CD4-positive, CD25-positive, alpha-beta regulatory T cell (primary cell): ENCODE results near the gene SLC13A3. TPM values are rescaled to one million over a fixed set of nuclear protein-coding genes. Genes with fewer than 3 reads are reported as not detected.

Experiments
- ATAC-seq, 2 donors: fragments of 150-1000 bp; cut with Tn5 transposase; one replicate each; pipeline ENCODE4 v1.10.0; 2021; ENCODE audit warnings: low read depth in 2 of 2, moderate number of reproducible peaks in 2 of 2, moderate library complexity in 1 of 2
- DNase-seq, 3 donors: peaks; one replicate each; pipeline versions ENCODE4 v3.0.0 to v3.0.0-alpha.2; 2012 to 2022; ENCODE audit warnings: mixed read lengths in 1 of 3
- H3K27ac ChIP-seq: one replicate; pipeline ENCODE4 v1.7.0; 2013; ENCODE audit warnings: mild to moderate bottlenecking, low read length; ENCODE audit not compliant: insufficient read depth, poor library complexity, severe bottlenecking
- H3K27me3 ChIP-seq: one replicate; pipeline ENCODE4 v1.7.0; 2013; ENCODE audit warnings: low read length; ENCODE audit not compliant: control insufficient read depth, insufficient read depth
- H3K36me3 ChIP-seq: one replicate; pipeline ENCODE4 v1.7.0; 2013; ENCODE audit warnings: mild to moderate bottlenecking, low read length, moderate library complexity; ENCODE audit not compliant: control insufficient read depth, insufficient read depth
- H3K4me1 ChIP-seq: 2 replicates; pipeline ENCODE4 v1.7.0; 2013; ENCODE audit warnings: mild to moderate bottlenecking, low read length; ENCODE audit not compliant: insufficient read depth, control insufficient read depth, poor library complexity, severe bottlenecking
- H3K4me3 ChIP-seq: one replicate; pipeline ENCODE4 v1.7.0; 2013; ENCODE audit warnings: low read depth, mild to moderate bottlenecking, low read length, moderate library complexity
- H3K9me3 ChIP-seq, 2 experiments: 1 replicate in 1 of 2; 2 replicates in 1 of 2; pipeline ENCODE4 v1.7.0; 2013; ENCODE audit warnings: low read length in 2 of 2, mild to moderate bottlenecking in 1 of 2, moderate library complexity in 1 of 2; ENCODE audit not compliant: control insufficient read depth in 2 of 2
- H3K27ac Mint-ChIP-seq, 3 donors: one replicate each; pipeline ENCODE4 v1.8.0; 2020 to 2022; ENCODE audit warnings: mild to moderate bottlenecking in 3 of 3, mixed read lengths in 3 of 3, moderate library complexity in 2 of 3
- H3K27me3 Mint-ChIP-seq: one replicate; pipeline ENCODE4 v1.8.0; 2022; ENCODE audit warnings: mild to moderate bottlenecking, mixed read lengths
- H3K36me3 Mint-ChIP-seq: one replicate; pipeline ENCODE4 v1.8.0; 2020; ENCODE audit warnings: mixed read lengths
- H3K4me1 Mint-ChIP-seq, 4 donors: one replicate each; pipeline ENCODE4 v1.8.0; 2020 to 2022; ENCODE audit warnings: mixed read lengths in 4 of 4, mild to moderate bottlenecking in 1 of 4
- H3K4me3 Mint-ChIP-seq, 4 donors: one replicate each; pipeline ENCODE4 v1.8.0; 2020 to 2022; ENCODE audit warnings: mild to moderate bottlenecking in 4 of 4, mixed read lengths in 4 of 4, moderate library complexity in 3 of 4
- H3K9me3 Mint-ChIP-seq, 7 donors: one replicate each; pipeline ENCODE4 v1.8.0; 2020 to 2022; ENCODE audit warnings: mixed read lengths in 7 of 7, mild to moderate bottlenecking in 3 of 7, moderate library complexity in 2 of 7
- polyA plus RNA-seq, 4 donors: library from polyadenylated mRNA; unstranded; fragments of 300-500 nt; fragmentation: Illumina TruSeq; gene quantifications; one replicate each; pipeline ENCODE4 v1.2.3, GENCODE V29; 2021
- total RNA-seq: library from RNA; stranded (reverse); gene quantifications from one replicate; pipeline ENCODE4 v1.2.3, GENCODE V29; 2022

SLC13A3 gene
- total and polyA plus RNA-seq, 5 donors from 2014 or later: 0.67 TPM; not detected in 4

DNA sequence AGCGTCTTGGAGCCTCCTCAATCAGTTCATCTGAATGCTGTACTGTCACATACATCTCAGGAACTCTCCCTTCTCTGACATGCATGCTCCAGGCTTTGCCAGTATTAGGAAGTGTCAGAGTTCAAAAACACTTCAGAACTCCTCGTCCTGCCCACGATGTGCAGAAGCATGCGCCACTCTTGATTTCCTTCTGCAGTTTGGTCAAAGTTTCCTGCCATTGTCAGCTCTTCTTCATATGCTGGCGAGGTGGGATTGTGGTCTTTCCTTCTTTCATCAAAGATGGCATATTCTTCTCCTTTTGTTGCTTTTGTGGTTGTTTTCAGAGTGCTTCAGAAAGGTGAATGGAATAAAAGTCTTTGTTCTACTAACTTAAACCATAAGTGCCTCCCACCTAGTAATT, 21.0 kb downstream of the SLC13A3 start:
- Histone ChIP-seq H3K9me3 (peaks cover 3 to 7% of the 10 kb centered on the region in 2 experiments), H3K4me1 (no peaks in the 10 kb centered on the region), H3K36me3 (no peaks in the 10 kb centered on the region), H3K27me3 (peaks cover 5% of the 10 kb centered on the region), H3K4me3 (no peak overlapping the region), H3K27ac (no peak overlapping the region)
- no peaks in the 10 kb centered on the region for H3K4me1 Mint-ChIP-seq
- peaks cover 0 to 9% (median 4%) of the 10 kb centered on the region in 7 donors for H3K9me3 Mint-ChIP-seq
- no peak overlapping the region for H3K27ac Mint-ChIP-seq
- ATAC-seq: no peak
- H3K4me3 Mint-ChIP-seq: no peak overlapping the region
- no peaks in the 10 kb centered on the region for H3K36me3 Mint-ChIP-seq
- H3K27me3 Mint-ChIP-seq: peaks cover 25% of the 10 kb centered on the region
- no peak for DNase-seq

DNA sequence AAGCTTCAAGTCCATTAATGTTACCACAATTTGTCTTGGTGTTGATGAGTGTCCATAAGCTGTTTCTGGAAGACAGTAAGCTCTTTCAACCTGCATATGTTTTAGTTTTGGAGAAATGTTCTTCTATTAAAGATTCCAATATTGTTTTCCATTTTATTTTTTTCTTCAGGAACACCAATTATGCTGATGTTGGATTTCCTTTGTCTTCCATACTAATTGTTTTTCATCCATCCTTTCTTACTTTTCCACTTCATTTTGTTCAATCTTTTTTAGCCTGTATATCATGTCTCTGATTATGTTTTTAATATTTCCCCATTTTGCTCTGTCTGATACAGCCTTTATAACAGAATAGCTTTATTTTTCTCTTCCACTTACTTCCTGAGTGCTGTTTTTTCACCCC, 21.9 kb downstream of the SLC13A3 start:
- Mint-ChIP-seq H3K27me3 (peaks cover 27% of the 10 kb centered on the region), H3K4me1 (no peaks in the 10 kb centered on the region), H3K4me3 (no peak overlapping the region), H3K36me3 (no peaks in the 10 kb centered on the region), H3K27ac (no peak overlapping the region), H3K9me3 (peaks cover under 1 to 18% (median 4%) of the 10 kb centered on the region in 7 donors)
- no peaks in the 10 kb centered on the region for H3K4me1 ChIP-seq
- ATAC-seq (no peak), DNase-seq (no peak)
- peaks cover 8 to 14% of the 10 kb centered on the region in 2 experiments for H3K9me3 ChIP-seq
- H3K36me3 ChIP-seq: no peaks in the 10 kb centered on the region
- H3K27me3 ChIP-seq: peaks cover 5% of the 10 kb centered on the region
- H3K4me3 ChIP-seq: no peak overlapping the region
- no peak overlapping the region for H3K27ac ChIP-seq

GRCh38 chr20:46627234-46627633, 24.0 kb downstream of the SLC13A3 start:
- Histone ChIP-seq H3K4me3 (no peak overlapping the region), H3K27me3 (peaks cover 5% of the 10 kb centered on the region), H3K9me3 (peaks cover 16 to 23% of the 10 kb centered on the region in 2 experiments), H3K36me3 (no peaks in the 10 kb centered on the region), H3K27ac (no peak overlapping the region), H3K4me1 (no peaks in the 10 kb centered on the region)
- H3K9me3 Mint-ChIP-seq: peaks cover 3 to 31% (median 10%) of the 10 kb centered on the region in 7 donors
- peaks cover 27% of the 10 kb centered on the region for H3K27me3 Mint-ChIP-seq
- ATAC-seq: no peak
- no peaks in the 10 kb centered on the region for H3K4me1 Mint-ChIP-seq
- H3K36me3 Mint-ChIP-seq: no peaks in the 10 kb centered on the region
- no peak for DNase-seq
- no peak overlapping the region for H3K27ac Mint-ChIP-seq
- H3K4me3 Mint-ChIP-seq: no peak overlapping the region

DNA sequence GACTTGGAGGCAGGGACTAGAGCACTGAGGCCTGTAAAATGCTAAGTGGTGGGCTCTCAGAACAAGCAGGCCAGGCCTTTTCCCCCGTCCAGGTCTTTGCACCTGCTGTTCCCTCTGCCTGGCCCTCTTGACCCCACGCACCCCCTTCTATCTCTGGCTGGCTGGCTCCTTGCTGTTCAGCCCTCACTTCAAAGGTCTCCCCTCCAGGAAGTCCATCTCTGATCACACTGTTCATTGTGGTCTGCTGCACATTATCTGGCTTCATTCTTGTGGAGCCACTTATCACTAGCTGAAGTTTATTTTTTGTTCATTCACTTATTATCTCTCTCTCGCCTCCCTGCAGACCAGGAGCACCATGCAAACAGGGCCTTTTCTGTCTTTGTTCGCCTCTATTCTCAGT, 24.5 kb downstream of the SLC13A3 start:
- Histone ChIP-seq H3K27ac (no peak overlapping the region), H3K9me3 (peaks cover 16 to 23% of the 10 kb centered on the region in 2 experiments), H3K36me3 (no peaks in the 10 kb centered on the region), H3K4me1 (no peaks in the 10 kb centered on the region), H3K27me3 (peaks cover 7% of the 10 kb centered on the region), H3K4me3 (no peak overlapping the region)
- H3K4me3 Mint-ChIP-seq: no peak overlapping the region
- H3K27me3 Mint-ChIP-seq: peaks cover 27% of the 10 kb centered on the region
- no peak for ATAC-seq
- no peak for DNase-seq
- no peaks in the 10 kb centered on the region for H3K36me3 Mint-ChIP-seq
- H3K9me3 Mint-ChIP-seq: peaks cover 3 to 31% (median 11%) of the 10 kb centered on the region in 7 donors
- no peak overlapping the region for H3K27ac Mint-ChIP-seq
- H3K4me1 Mint-ChIP-seq: no peaks in the 10 kb centered on the region

- Histone ChIP-seq H3K36me3 (no peaks in the 10 kb centered on the region), H3K4me3 (no peak overlapping the region), H3K4me1 (no peaks in the 10 kb centered on the region), H3K27ac (no peak overlapping the region), H3K9me3 (peaks cover 16 to 23% of the 10 kb centered on the region in 2 experiments), H3K27me3 (peaks cover 7% of the 10 kb centered on the region)
- peaks cover 3 to 31% (median 11%) of the 10 kb centered on the region in 7 donors for H3K9me3 Mint-ChIP-seq
- H3K27ac Mint-ChIP-seq: no peak overlapping the region
- no peak overlapping the region for H3K4me3 Mint-ChIP-seq
- ATAC-seq (no peak), DNase-seq (no peak)
- H3K36me3 Mint-ChIP-seq: no peaks in the 10 kb centered on the region
- peaks cover 27% of the 10 kb centered on the region for H3K27me3 Mint-ChIP-seq
- H3K4me1 Mint-ChIP-seq: no peaks in the 10 kb centered on the region
Observed at GRCh38 chr20:46625875-46626373, 25.3 kb downstream of the SLC13A3 start.

- H3K27ac Mint-ChIP-seq: no peak overlapping the region
- no peaks in the 10 kb centered on the region for H3K36me3 Mint-ChIP-seq
- peaks cover 20% of the 10 kb centered on the region for H3K27me3 Mint-ChIP-seq
- DNase-seq: no peak
- H3K4me1 Mint-ChIP-seq: no peaks in the 10 kb centered on the region
- no peak for ATAC-seq
- H3K9me3 Mint-ChIP-seq: peaks cover 3 to 30% (median 11%) of the 10 kb centered on the region in 7 donors
- Histone ChIP-seq H3K4me1 (no peaks in the 10 kb centered on the region), H3K4me3 (no peak overlapping the region), H3K27ac (no peak overlapping the region), H3K27me3 (peaks cover 3% of the 10 kb centered on the region), H3K36me3 (no peaks in the 10 kb centered on the region), H3K9me3 (peaks cover 16 to 23% of the 10 kb centered on the region in 2 experiments)
- no peak overlapping the region for H3K4me3 Mint-ChIP-seq
Observed at GRCh38 chr20:46624946-46625345, 26.3 kb downstream of the SLC13A3 start.

DNA sequence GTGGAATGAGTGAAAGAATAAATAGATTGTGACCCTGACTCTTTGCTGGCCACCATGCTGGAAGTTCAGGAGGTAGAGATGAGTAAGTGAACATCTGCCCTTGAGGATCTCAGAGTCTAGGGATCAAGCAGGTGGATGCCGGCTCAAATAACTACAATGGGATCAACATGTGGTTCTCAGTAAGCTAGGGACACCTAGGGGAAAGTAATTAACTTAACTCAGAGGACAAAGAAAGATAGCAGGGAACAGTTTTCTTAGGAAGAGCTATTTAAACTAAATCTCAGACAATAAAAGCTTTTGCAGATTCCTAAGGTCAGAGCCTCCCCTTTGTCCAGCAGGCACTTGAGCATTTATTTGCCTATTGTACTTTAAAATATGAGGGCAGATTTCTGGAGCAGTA, 29.1 kb downstream of the SLC13A3 start:
- no peak overlapping the region for H3K27ac ChIP-seq
- H3K27me3 ChIP-seq: peaks cover 2% of the 10 kb centered on the region
- no peaks in the 10 kb centered on the region for H3K36me3 Mint-ChIP-seq
- peaks cover 3 to 27% (median 8%) of the 10 kb centered on the region in 7 donors for H3K9me3 Mint-ChIP-seq
- peaks cover 14 to 15% of the 10 kb centered on the region in 2 experiments for H3K9me3 ChIP-seq
- ATAC-seq (no peak), DNase-seq (no peak)
- H3K36me3 ChIP-seq: no peaks in the 10 kb centered on the region
- H3K4me3 Mint-ChIP-seq: no peak overlapping the region
- H3K27ac Mint-ChIP-seq: no peak overlapping the region
- H3K4me1 Mint-ChIP-seq: no peaks in the 10 kb centered on the region
- peaks cover 25% of the 10 kb centered on the region for H3K27me3 Mint-ChIP-seq
- no peaks in the 10 kb centered on the region for H3K4me1 ChIP-seq
- no peak overlapping the region for H3K4me3 ChIP-seq

- Histone ChIP-seq H3K27ac (no peak overlapping the region), H3K36me3 (no peaks in the 10 kb centered on the region), H3K9me3 (peaks cover 14 to 15% of the 10 kb centered on the region in 2 experiments), H3K27me3 (peaks cover 2% of the 10 kb centered on the region), H3K4me1 (no peaks in the 10 kb centered on the region), H3K4me3 (no peak overlapping the region)
- no peak for DNase-seq
- peaks cover 19% of the 10 kb centered on the region for H3K27me3 Mint-ChIP-seq
- H3K4me1 Mint-ChIP-seq: no peaks in the 10 kb centered on the region
- no peak for ATAC-seq
- H3K27ac Mint-ChIP-seq: no peak overlapping the region
- H3K4me3 Mint-ChIP-seq: no peak overlapping the region
- no peaks in the 10 kb centered on the region for H3K36me3 Mint-ChIP-seq
- peaks cover 3 to 27% (median 7%) of the 10 kb centered on the region in 7 donors for H3K9me3 Mint-ChIP-seq
Observed at GRCh38 chr20:46621492-46621891, 29.8 kb downstream of the SLC13A3 start.
